ACHN (cell line): ENCODE results near the gene NINL.
"Not testable (repeated sequence)": the region's sequence is repeated elsewhere in the genome, so short reads cannot be mapped to it uniquely, and the experiment has no call there.

ENCODE experiments used
- DNase-seq: peaks from one replicate; pipeline ENCODE4 v3.0.0-alpha.2; 2015
- in situ Hi-C: cut with HindIII; loops from 2 replicates; pipeline ENCODE4 v1.10.0; 2017; ENCODE audit warnings: low sequenced_read_pairs, low pct_ligation_motif_present, low pct_unique_long_range_greater_than_20kb

Gene NINL

GRCh38 chr20:25514747-25515340 lies 70.5 kb downstream of the NINL start:
- DNase-seq, result no peak

DNA sequence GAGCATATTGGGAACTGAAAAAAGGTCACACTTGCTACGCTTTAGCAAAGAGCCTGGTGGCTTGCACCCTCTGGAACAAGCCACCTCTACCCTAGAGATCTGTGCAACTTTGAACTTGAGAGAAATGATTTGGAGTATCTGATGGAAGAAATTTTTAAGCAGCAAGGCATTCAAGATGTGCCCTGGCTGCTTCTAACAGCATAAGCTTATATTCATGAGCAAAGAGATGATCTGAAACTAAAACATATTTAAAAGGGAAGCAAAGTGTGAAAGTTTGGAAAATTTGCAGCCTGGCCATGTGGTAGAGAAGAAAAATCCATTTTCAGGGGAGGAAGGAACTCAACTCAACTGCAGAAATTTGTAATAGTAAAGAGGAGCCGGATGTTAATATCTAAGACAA lies 71.1 kb downstream of the NINL start:
- DNase-seq, result no peak
- in situ Hi-C loops, result no loop called here

More at GRCh38 chr20:25514747-25515340, 70.5 kb downstream of the NINL start:
- in situ Hi-C loops, result no loop called here

DNA sequence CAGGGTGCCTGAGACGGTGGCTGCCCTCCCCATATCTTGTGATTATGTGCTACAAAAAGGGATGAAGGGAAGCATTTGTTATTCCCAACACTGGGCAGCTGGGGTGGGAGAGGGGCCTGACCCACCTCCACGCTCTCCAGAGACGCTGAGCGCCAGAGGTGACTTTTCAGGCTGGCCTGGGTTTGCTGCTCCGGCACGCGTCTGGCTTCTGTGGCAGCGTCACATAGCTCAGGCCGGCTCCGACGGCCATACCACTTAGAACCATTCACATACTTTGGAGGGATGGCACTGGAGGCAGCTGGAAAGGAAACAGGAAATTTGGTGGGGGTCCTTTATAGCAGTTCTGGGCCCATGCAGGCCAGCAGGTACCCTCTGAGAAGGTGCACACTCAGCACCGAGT lies 72.6 kb downstream of the NINL start:
- DNase-seq, result no peak
- in situ Hi-C loops, result no loop called here

GRCh38 chr20:25511183-25511582 lies 74.1 kb downstream of the NINL start:
- in situ Hi-C loops, result no loop called here
- no peak for DNase-seq

DNA sequence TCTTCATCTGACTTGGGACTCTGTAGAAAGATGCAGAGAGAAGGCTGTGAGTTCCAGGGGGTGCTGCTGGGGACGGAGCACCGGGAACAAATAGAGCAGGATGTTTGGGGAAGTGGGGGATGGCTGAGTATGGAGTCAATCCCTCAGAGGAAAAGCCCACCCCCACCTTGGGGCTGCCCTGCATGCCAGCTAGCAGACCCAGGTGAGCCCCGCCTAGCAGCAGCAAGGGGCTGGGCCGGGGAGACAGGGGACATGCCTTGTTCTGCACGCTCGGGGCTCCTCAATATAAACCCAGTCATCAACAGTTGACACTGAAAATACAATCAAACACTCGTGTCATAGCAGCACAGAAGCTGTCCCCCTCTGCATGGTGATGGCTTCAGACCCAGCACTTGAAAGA lies 74.6 kb downstream of the NINL start:
- DNase-seq, result no peak
- in situ Hi-C loops, result no loop called here

DNA sequence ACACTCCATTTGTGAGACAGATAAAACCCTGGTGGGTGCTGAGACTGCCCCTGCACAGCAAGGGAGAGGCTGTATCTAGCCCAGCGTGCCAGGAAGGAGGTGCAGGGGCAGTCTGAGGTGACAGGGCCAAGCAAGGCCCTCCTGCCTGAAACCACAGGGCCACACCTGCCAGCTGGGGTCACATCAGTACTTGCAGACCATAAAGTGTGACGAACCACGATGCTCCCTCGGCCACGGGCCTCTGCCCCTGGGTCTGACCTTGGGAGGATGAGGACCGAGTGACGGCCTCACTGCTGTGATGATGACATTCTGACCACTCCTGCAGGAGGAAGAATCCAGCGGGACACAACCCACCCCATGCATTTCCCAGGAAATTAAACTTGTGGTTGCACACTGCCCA lies 75.1 kb downstream of the NINL start:
- DNase-seq, result no peak
- in situ Hi-C loops, result no loop called here

DNA sequence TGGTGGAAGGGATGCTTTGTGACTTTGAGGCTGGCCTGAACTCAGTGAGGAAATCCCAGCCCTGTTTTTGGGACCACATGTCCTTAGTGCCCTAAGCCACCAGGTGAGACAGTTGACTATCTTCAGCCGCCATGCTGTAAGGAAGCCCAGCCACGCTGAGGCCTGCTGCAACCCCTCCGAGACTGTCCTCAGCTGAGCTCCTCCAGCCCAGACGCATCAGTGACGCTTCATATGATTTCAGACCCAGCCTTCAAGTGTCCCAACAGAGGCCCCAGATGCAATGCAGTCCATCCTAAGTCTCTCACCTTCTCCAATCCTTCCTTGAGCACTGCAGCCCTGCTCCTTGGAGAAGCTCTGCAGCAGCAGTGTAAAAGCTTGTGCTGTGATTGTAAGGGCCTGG lies 76.2 kb downstream of the NINL start:
- in situ Hi-C loops, result no loop called here
- no peak for DNase-seq

DNA sequence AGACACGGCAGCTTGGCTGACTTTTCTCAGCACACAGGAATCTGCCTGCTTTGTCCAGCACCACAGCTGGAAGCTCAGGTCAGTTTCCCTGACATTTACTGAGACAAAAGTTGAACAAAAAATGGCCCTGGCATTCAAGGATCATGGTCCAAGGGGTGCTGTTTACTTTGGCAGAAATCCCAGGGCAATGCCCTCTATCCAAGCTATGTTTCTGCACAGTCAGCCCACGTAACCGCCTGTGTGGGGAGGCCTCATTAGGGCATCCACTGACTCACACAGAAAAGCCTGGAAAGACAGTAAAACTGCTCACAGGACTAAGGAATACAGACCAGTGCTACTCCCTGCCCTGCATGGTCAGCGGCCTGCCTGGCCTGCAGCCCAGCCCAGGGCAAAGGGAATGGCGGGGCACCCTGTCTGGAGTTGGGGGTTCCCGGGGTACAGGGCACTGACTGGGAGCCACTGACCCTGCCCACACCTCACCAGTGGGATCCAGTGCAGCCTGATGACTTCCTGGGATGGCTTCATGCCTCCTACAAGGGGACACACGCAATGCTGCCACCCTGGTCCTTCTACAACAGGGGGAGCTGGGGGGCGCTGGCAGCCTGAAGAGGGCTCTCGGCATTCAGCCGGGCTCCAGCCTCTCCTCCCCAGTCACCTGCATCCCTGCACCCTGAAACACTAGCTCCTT lies 77.1 kb downstream of the NINL start:
- peak; percentile 86 for DNase-seq
- in situ Hi-C loops, result no loop called here

- in situ Hi-C loops, result no loop called here
- DNase-seq, result no peak
Observed at GRCh38 chr20:25507385-25508082, 77.8 kb downstream of the NINL start.

DNA sequence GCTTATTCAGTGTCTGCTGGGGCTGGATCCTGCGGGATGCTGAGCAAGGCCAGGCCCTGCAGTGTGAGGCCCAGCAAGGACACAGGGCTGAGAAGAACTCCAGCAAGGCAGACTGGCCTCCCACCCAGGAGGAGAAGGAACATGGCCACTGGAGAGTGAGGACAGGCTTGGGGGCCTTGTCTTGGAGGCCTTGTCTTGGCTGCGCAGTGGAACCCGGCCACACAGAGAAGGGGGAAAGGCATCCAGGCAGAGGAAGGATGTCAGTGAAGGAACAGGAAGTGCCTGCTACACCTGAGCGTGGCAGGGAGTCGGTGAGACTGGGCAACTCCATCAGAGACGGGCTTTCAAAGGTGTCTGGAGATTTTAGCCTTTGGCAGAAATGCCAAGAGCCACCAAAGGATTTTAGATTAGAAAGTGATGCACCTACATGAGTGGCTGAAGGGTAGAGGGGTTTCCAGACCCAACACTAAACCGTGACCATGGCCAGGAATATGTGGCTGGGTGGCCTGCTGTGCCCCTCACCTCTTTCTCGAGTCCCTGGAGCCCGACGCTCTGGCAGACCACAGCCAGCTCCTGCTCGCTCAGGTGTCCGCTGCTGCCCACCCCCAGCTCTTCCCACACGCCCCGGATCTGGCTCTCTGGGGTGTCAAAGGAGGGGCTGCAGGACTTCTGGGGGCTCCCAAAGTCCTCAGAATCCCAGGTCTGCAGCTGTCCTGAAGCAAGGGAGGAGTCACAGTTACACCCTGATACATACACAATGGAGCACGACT lies 80.8 kb downstream of the NINL start:
- no peak for DNase-seq
- in situ Hi-C loops, result no loop called here

DNA sequence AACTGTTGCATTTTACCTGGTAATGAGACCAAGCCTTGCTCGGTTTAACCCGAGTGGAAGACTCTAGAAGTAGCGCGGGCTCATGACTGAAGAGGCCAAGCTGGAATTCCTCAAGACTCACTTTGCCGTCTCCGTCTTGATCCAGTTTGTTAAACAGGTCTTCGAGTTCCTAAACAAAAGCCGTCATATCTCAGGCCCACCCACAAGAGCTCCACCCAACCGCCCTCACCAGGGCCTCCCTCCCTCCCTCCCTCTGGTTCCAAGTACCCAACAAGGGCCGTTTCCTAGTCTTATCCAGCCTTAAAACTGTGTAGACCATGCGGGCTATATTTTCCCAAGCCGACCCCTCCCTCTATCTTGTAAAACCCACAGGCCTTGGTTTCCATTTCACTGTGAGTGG lies 81.4 kb downstream of the NINL start:
- in situ Hi-C loops, result no loop called here
- no peak for DNase-seq

DNA sequence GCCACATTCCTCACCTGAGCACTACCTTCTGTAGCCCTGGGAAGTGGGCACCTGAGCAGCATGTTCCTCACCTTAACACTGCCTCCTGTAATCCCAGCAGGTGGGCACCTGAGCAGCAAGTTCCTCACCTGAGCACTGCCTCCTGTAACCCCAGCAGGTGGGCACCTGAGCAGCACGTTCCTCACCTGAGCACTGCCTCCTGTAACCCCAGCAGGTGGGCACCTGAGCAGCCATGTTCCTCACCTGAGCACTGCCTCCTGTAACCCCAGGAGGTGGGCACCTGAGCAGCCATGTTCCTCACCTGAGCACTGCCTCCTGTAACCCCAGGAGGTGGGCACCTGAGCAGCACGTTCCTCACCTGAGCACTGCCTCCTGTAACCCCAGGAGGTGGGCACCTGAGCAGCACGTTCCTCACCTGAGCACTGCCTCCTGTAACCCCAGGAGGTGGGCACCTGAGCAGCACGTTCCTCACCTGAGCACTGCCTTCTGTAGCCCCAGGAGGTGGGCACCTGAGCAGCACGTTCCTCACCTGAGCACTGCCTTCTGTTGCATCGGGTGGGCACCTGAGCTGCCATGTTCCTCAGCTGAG lies 82.2 kb downstream of the NINL start:
- in situ Hi-C loops, DNase-seq: not testable (repeated sequence)

DNA sequence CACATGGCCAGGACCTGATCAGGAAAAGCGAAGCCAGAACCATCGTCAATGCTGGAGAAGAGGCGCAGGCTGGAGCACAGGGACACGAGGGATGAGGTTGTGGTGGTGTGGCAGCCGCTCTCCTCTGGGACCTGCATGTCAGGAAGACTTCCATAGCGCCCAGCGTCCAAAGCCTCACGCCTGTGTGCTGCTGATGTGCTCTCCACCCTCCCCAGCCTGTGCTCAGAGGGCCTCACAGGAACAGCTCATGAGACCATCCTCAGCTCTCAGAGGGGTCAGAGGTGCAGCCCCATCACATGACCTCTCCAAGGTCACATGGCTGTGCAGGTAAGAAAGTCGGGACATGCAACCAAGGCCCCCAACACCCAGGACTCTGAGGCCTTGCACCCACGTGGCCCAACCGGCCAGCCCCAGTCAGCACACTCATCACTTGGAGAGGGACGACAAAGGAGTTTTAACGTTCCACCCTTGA lies 84.4 kb downstream of the NINL start:
- DNase-seq, result no peak
- in situ Hi-C loops, result no loop called here

DNA sequence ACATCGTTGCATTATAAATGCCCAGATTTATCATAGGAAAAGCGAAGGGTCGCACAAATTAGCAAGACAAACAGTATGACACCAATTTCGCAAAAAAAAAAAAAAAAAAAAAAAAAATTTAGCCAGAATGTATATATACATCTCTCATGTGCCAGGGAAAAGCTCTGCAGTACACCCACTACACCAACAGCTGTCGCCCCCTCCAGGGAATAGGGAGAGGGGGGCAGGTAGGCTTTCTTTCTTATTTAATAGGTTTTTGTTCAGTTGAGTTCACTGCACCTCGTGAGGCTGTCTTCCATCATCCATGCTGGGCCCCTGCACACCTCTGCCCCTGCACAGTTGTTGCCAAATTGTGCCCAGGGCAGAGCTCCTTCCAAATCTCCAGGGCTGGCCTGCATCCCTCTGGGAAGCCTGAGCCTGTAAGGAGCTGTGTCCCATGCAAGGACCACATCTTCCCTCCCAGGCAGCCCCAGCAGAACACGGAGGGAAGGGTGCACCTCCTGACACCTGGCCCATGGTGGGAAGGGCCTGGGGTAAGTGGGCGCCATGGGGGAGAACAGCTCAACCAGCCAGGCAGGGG lies 85.4 kb downstream of the NINL start:
- DNase-seq, result no peak

DNA sequence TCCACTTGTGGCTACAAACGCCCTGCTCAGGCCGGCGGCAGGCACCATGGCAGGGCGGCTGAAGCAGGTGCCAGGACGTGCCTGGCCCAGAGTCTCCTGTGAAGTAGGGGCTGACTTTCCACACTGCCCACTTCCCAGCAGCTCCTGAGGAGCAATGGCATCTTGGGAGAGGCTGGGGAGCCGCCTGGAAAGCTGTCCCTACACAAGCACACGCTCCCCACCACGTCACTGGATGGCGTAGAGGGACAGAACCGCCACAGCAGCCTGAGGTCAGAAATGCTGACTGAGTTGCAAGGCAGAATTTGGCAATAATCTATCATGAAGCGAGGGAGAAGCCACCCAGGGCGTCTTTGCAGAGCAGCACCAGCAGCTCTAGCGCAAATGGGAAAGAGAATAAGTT lies 86.3 kb downstream of the NINL start:
- in situ Hi-C loops, result no loop called here
- no peak for DNase-seq

More for the DNA sequence above, 85.4 kb downstream of the NINL start:
- in situ Hi-C loops, result no loop called here

GRCh38 chr20:25498280-25498606 lies 87.1 kb downstream of the NINL start:
- in situ Hi-C loops, result no loop called here
- DNase-seq, result no peak

- no peak for DNase-seq
- in situ Hi-C loops, result no loop called here
Observed at GRCh38 chr20:25497586-25498279, 87.6 kb downstream of the NINL start.

DNA sequence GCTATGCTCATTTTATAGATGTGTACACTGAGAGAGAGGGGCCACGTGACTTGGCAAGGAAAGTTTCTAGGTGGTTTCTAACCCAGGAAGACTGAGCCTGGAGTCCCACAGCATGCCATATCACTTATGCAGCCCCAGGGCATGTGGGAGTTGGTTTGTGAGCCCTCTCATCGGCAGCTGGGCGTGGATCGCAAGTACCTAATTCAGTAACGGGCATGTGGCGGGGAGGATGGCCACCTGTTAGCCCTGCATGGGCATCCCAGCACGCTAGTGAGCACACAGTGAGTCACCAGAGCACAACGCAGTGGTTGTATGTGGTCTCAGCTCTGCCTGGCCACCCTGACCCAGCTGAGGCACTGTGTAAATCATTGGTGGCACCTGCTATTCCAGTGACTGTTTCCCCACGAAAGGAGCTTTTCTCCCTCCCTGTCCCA lies 88.3 kb downstream of the NINL start:
- in situ Hi-C loops, result no loop called here
- peak; percentile 89 for DNase-seq
